ENCODE measurements around the gene REELD1.

GRCh38 chr4:146257511-146257910 is 43.2 kb downstream of the REELD1 start:
- TF ChIP-seq TAF1 (IDR thresholded peaks at IDR 0.05; ENCODE audit: borderline replicate concordance, low read depth, low read length): no peak
- TF ChIP-seq POLR2AphosphoS5 (IDR thresholded peaks at IDR 0.05; ENCODE audit: low read depth, low read length): no peak
- TF ChIP-seq POLR2A (IDR thresholded peaks at IDR 0.05; ENCODE audit: low read depth, low read length): no peak

Measured in GM12892 (cell line).